ENCODE data around the gene TNFRSF4.

TNFRSF4 gene

GRCh38 chr1:1245817-1246576, 32.0 kb upstream of the TNFRSF4 start:
- no peak for DNase-seq (ENCODE audit: low read depth in 3 of 3)

GRCh38 chr1:1245178-1245816, 31.3 kb upstream of the TNFRSF4 start:
- no peak for DNase-seq (ENCODE audit: low read depth in 3 of 3)

- DNase-seq (ENCODE audit: low read depth in 3 of 3), result no peak
Observed at GRCh38 chr1:1244192-1244811, 30.3 kb upstream of the TNFRSF4 start.

GRCh38 chr1:1243807-1244191, 29.8 kb upstream of the TNFRSF4 start:
- no peak for DNase-seq (ENCODE audit: low read depth in 3 of 3)

- no peak for DNase-seq (ENCODE audit: low read depth in 3 of 3)
Observed at GRCh38 chr1:1243266-1243660, 29.3 kb upstream of the TNFRSF4 start.

- DNase-seq (ENCODE audit: low read depth in 3 of 3), result no peak
Observed at GRCh38 chr1:1242461-1243265, 28.7 kb upstream of the TNFRSF4 start.

- DNase-seq (ENCODE audit: low read depth in 3 of 3), result no peak
Observed at GRCh38 chr1:1241588-1242219, 27.8 kb upstream of the TNFRSF4 start.

- no peak for DNase-seq (ENCODE audit: low read depth in 3 of 3)
Observed at GRCh38 chr1:1240822-1241587, 27.1 kb upstream of the TNFRSF4 start.

GRCh38 chr1:1240348-1240732, 26.4 kb upstream of the TNFRSF4 start:
- DNase-seq (ENCODE audit: low read depth in 3 of 3), result no peak

GRCh38 chr1:1239614-1240347, 25.8 kb upstream of the TNFRSF4 start:
- no peak for DNase-seq (ENCODE audit: low read depth in 3 of 3)

- no peak for DNase-seq (ENCODE audit: low read depth in 3 of 3)
Observed at GRCh38 chr1:1239227-1239613, 25.3 kb upstream of the TNFRSF4 start.

- no peak for DNase-seq (ENCODE audit: low read depth in 3 of 3)
Observed at GRCh38 chr1:1238702-1239178, 24.8 kb upstream of the TNFRSF4 start.

GRCh38 chr1:1237874-1238701, 24.1 kb upstream of the TNFRSF4 start:
- no peak for DNase-seq (ENCODE audit: low read depth in 3 of 3)

GRCh38 chr1:1236945-1237873, 23.3 kb upstream of the TNFRSF4 start:
- no peak for DNase-seq (ENCODE audit: low read depth in 3 of 3)

GRCh38 chr1:1236176-1236763, 22.3 kb upstream of the TNFRSF4 start:
- DNase-seq (ENCODE audit: low read depth in 3 of 3), result no peak

- no peak for DNase-seq (ENCODE audit: low read depth in 3 of 3)
Observed at GRCh38 chr1:1235016-1235744, 21.2 kb upstream of the TNFRSF4 start.

- no peak for DNase-seq (ENCODE audit: low read depth in 3 of 3)
Observed at GRCh38 chr1:1234180-1234808, 20.3 kb upstream of the TNFRSF4 start.
